H1 (cell line): ENCODE data around the gene MROH7.

Experiments
- CTCF ChIP-seq, 3 experiments: IDR thresholded peaks; 1 replicate in 2 of 3; 2 replicates in 1 of 3; pipeline versions ENCODE4 v1.5.1 to v1.6.1; 2011; ENCODE audit warnings: low read length in 3 of 3, mild to moderate bottlenecking in 3 of 3, inconsistent platforms in 2 of 3, low read depth in 1 of 3, moderate library complexity in 1 of 3; ENCODE audit not compliant: insufficient read depth in 1 of 3; ENCODE audit errors: control extremely low read depth in 1 of 3
- GABPA ChIP-seq: IDR thresholded peaks from 2 replicates; pipeline ENCODE4 v1.6.1; 2011; ENCODE audit warnings: mild to moderate bottlenecking, low read length, moderate library complexity, borderline replicate concordance; ENCODE audit not compliant: insufficient read depth
- MAX ChIP-seq: IDR thresholded peaks from 2 replicates; pipeline ENCODE4 v1.6.1; 2012; ENCODE audit warnings: inconsistent platforms

GRCh38 chr1:54751426-54751825 lies 109.8 kb downstream of the MROH7 start:
- TF ChIP-seq MAX (no peak), GABPA (no peak), CTCF (IDR thresholded peaks at IDR 0.05; ENCODE audit: control extremely low read depth in 1 of 3, insufficient read depth in 1 of 3, low read depth in 1 of 3, low read length in 3 of 3) (no peak)
